GM21825 (cell line): Measurements from ENCODE around the gene ACAP1.

Experiments used
- ATAC-seq: cut with Tn5 transposase; IDR thresholded peaks from one replicate; pipeline ENCODE4 v1.9.1; 2021; ENCODE audit warnings: mild to moderate bottlenecking, moderate library complexity; ENCODE audit not compliant: unreplicated experiment

Gene ACAP1, protein sequence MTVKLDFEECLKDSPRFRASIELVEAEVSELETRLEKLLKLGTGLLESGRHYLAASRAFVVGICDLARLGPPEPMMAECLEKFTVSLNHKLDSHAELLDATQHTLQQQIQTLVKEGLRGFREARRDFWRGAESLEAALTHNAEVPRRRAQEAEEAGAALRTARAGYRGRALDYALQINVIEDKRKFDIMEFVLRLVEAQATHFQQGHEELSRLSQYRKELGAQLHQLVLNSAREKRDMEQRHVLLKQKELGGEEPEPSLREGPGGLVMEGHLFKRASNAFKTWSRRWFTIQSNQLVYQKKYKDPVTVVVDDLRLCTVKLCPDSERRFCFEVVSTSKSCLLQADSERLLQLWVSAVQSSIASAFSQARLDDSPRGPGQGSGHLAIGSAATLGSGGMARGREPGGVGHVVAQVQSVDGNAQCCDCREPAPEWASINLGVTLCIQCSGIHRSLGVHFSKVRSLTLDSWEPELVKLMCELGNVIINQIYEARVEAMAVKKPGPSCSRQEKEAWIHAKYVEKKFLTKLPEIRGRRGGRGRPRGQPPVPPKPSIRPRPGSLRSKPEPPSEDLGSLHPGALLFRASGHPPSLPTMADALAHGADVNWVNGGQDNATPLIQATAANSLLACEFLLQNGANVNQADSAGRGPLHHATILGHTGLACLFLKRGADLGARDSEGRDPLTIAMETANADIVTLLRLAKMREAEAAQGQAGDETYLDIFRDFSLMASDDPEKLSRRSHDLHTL

GRCh38 chr17:7336240-7337175 lies at the start of gene ACAP1:
Gene ACAP1 (plus strand): TSS chr17:7336529. CDS start chr17:7336735, 206 bp downstream.
- ATAC-seq, result peak; percentile 63

DNA sequence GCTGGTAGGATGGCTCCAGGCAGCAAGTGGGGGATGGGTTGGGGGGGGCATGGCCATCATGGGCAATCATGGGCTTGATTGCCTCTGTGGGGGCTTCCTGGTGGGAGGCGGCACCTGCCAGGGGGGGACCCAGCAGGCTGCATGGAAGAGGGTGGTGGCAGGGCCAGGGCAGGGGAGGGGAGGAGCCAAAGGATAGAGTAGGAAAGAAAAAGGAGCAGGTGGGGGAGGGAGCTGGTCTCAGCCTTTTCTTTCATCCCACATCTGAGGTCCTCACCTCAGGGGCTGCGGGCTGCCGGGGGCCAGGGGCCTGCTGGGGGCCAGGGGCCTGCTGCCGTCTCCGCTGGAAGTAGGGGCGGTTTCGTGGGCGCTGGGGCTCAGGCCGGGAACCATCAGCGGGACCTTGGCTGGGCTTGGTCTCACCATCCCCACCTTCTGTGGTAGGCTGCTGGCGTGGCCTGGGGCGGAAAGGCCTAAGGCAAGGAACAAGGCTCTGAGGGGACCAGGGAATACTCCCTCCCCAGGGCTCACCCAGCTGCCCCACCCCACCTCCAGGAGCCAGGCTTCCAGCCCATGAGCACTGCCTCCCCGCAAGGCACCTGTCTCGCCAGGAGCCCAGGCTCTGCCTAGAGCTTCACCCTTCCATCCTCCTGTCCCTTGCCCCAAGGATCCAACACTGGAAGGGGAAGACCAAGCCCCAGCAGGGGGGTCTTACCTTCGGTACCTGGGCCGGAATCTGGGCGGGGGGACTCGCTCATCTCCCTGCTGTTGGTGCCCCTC lies 46.9 kb upstream of the ACAP1 start:
- no peak for ATAC-seq

GRCh38 chr17:7290166-7290565 lies 46.2 kb upstream of the ACAP1 start:
- no peak for ATAC-seq

DNA sequence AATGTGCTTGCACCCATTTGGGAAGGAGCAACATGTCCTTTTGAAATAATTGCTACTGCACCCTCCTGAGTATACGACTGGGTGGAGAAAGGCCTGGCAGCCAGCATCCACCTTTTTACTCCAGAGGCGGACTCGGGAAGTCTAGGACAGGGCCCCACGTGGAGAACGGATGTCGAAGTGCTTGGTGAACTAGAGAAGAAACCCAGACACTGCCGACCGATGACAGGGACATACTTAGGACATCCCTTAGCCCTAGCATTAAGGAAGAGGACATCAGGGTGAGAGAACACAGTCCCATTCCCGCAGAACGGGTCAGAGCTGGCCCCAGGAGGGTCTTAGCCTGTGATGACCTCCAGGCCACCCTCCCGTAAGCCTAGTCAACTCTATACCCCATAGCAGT lies 45.6 kb upstream of the ACAP1 start:
- ATAC-seq, result no peak

DNA sequence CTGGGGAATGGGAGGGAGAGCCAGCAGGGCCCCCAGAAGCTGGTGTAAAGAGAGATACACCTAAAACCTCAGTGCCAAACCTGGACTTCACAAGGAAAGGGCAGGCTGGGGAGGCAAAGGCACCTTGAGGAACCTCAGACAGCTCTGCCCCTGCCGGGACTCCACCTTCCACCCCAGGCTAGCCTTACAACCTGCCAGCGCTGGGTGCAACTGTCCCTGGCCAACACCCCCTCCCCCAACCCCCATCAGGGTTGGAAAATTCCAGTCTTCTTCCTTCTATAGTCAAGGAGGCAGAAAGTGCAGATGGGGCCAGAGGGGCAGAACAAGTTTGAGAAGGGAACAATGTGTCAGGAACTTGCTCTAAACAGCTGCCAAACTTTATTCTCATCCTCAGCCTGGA lies 44.1 kb upstream of the ACAP1 start:
- no peak for ATAC-seq

DNA sequence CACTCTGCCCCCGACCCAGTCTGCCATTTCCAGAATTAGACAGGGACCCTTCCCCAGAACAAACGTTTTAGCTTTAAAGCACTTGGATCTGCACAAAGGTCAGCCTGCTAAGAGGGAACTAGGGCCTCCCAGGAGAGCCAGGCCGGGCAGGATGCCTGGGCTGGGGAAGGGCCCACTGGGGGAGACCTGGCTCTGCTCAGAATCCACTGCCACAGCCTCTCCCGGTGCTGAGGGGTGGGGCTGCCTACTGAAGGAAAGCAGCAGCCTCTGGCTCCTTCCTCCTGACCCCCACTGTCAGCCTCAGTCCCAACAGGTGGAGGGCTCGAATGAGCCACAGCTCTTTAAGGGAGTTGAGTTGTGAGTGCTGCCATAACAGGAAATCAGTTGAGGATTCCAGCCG lies 43.6 kb upstream of the ACAP1 start:
- no peak for ATAC-seq

- no peak for ATAC-seq
Observed at GRCh38 chr17:7293159-7293558, 43.2 kb upstream of the ACAP1 start.

DNA sequence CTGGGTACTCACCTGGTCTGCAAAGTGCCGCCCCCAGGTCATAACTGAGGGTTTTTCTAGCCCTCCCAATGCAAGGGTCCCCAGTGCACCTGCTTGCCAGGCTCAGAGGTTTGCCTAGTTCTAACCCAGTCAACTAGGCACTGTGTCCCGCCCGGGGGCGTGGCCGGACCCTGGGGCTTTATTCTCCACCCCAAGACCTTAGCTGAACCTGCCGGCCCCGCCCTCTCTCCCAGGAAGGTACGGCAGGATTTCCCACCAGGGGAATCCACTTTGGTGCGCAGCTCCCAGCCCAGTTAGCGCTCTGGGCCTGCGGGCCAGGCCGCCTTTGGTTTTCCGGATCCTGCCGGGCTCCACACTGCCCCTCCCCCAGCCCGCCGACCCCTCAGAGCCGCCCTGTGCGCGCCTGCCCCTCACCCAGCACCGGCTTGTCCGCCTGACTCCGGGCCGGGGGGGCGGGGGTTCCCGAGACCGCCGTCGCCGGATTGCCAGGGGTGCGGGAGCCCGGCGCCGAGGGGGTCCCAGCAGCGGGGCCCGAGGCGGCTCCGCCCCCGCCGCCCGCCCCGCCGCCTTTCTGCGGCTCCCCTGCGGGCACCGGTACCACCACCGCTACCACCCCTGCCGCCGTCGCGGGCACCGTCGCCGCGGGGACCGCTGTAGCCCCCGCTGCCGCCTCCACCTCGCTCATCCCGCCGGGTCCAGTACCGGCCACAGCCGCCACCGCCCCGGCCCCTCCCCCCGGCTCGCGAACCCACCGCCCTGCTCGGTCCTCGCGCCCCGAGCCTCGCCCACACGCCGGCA lies 42.3 kb upstream of the ACAP1 start:
- no peak for ATAC-seq

DNA sequence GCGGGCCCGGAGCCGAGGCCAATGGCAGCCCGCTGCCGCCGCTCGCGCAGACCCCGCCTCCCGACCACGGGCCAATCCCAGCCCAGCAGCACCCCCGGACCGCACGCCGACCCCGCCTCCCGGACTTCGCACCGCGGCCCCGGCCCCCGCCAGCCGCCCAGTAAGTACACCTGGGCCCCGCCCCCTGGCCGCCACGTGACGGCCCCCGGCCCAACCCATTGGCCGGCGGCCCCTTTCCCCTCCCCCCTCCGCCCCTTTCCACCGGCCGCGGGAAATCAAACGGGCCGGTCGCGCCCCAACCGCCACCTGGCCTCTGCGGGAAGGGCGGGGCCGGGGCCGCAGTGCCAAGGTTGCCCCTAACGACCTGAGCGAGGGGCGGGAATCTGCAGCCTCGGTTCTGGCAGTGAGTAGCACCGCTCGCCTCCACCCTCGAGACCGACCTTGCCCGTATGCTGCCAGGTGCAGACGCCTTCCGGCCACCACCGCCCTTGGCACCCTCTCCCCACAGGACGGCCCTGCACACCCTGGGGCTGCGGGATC lies 41.6 kb upstream of the ACAP1 start, which contains the start of gene YBX2:
Gene YBX2, minus strand, starts transcription at position 26 of the 540 bp plus-strand sequence. CDS start 139 bp downstream, outside the sequence.
- ATAC-seq, result no peak

DNA sequence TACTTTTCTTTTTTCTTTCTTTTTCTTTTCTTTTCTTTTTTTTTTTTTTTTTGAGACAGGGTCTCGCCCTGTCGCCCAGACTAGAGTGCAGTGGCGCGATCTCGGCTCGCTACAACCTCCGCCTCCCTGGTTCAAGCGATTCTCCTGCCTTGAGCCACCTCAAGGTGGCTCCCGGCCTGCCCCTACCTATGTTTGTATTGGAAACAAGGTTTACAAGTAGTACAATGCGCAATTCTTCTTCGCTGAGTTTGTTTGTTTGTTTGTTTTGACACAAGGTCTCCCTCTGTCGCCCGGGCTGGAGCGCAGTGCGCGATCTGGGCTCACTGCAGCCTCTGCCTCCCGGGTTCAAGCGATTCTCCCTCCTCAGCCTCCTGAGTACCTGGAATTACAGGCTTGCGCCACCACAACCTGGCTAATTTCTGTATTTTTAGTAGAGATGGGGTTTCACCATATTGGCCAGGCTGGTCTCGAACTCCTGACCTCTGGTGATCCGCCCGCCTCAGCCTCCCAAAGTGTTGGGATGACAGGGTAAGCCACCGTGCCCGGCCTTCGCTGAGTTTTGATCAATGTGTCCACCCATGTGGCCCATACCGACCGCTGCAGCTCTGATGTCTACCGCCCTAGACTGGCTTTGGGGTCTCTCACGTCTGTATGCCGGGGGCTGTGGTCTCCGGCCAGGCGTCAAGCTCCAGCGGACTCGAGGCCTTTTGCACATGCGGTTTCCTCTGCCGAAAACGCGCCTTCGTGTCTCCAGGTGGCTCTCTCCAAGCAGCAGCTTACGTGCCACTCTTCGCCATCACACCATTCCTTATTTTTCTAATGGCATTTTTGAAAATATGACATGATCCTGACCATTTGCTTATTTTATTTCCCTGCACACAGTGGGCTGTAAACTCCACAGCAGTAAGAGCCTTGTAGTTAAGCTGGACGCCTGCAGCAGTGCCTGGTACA lies 40.8 kb upstream of the ACAP1 start:
- no peak for ATAC-seq

GRCh38 chr17:7296189-7296861 lies 40.0 kb upstream of the ACAP1 start:
- no peak for ATAC-seq

- no peak for ATAC-seq
Observed at GRCh38 chr17:7304179-7304578, 32.1 kb upstream of the ACAP1 start.

DNA sequence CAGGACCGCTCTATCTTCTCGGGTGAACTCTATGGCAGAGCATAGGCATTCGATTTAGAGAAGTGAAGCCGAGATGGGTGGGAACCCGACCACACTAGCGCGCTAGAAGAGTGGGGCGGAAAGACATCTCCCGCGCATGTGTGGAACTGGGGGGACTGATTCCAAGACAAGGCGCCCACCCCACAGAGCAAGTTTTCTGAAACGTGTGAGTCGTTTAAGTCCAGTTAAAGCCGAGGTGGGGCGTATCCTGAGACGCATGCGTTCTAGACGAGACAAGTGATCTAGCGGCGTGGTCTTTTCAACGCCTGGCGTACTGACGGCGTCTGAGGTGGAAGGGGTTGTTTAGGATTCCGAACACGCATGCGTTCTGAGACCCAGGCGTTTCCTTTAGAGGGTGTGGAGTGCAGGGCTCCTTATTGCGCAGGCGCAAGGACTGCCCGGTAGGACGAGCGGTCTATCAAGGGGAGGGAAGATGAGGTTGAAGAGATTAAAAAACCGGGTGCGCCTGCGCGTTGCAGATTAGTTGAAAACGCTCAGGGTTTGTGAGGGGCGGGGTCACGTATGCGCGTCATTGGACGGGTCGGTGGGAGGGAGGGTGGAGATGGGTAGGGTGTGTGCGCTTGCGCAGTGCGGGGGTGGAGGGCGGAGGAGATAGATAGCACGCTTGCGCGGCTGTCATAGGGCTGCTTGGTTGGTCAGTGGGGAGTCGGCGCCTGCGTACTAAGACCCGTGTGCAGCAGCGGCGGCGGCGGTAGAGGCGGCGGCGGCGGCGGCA lies 29.2 kb upstream of the ACAP1 start, which contains the start of gene EIF5A:
Gene EIF5A, plus strand, starts transcription at position 718 of the 775 bp plus-strand sequence. CDS start 2,008 bp downstream, outside the sequence.
- ATAC-seq, result peak; percentile 61

DNA sequence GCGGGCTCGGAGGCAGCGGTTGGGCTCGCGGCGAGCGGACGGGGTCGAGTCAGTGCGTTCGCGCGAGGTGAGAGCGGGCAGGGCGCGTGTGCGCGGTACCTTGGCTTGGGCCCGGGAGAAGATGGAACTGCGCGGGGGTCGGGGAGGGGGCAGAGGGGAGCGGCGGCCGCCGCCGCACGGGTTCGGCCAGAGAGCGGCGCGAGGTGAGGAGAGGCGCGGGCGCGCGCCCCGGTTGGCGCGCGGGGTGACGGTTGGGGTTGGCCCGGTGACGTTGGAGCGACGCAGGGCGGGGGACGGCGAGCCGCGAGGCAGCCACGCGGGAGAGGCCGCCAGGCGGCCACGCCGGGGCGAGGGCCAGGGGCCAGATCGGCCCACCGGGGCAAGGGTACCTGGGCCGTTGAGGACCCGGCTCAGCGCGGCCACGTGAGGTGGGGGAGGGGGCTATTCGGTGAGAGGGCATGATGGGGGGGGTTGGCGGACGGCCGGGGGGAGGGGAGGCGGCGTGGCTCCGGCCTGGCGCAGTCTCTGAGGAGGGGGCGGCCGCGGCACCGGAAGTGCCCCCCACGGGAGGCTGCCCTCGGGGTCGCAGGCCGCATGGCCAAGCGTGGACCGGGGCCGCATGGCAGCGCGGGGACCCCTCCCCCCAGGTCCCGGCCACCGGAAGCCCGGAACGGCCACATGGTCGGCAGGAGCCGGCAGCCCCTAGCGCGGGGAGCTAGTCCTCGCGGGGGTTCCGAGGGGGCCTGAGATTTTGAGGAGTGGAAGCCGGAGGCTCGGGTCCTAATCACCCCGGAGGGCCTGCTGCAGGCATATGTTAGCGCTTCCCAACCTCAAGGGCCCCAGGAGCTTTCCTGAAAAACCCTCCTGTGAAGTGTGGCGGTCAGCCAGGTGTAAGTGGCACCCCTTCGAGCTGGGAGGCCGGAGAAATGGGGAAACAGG lies 28.4 kb upstream of the ACAP1 start:
- no peak for ATAC-seq

- peak; percentile 25 for ATAC-seq
Observed at GRCh38 chr17:7308625-7309433, 27.5 kb upstream of the ACAP1 start.
